ENCODE data around the gene ST3GAL3. TPM values are rescaled to one million over a fixed set of nuclear protein-coding genes. Genes with fewer than 3 reads are reported as not detected.

Gene ST3GAL3
- total RNA-seq, 4 donors from 2014 or later = 32.2 to 57.4 (median 38.3) TPM

- no peak for DNase-seq
- no peak for TF ChIP-seq POLR2A (IDR thresholded peaks at IDR 0.05)
- TF ChIP-seq CTCF (IDR thresholded peaks at IDR 0.05 in 4 of 5, conservative IDR thresholded peaks at IDR 0.05 in 1 of 5) = no peak
- H3K4me1 ChIP-seq = no peaks in the 10 kb centered on the region
- no peaks in the 10 kb centered on the region for H3K9me3 ChIP-seq
- no peak for ATAC-seq
- in situ Hi-C loops (cut with MboI; ENCODE audit: low sequenced_read_pairs in 4 of 4) (no loop called here), intact Hi-C loops (cut with DNase I; ENCODE audit: low total_unique reads) (no loop called here)
- H3K27ac ChIP-seq = no peak overlapping the region
- H3K27me3 ChIP-seq = no peaks in the 10 kb centered on the region
- peaks cover 0 to 20% of the 10 kb centered on the region in 2 donors for H3K36me3 ChIP-seq
- no peak overlapping the region for H3K4me3 ChIP-seq
These were observed 194.0 kb downstream of the ST3GAL3 start for GRCh38 chr1:43901196-43901961.

GRCh38 chr1:43902058-43902831, 194.9 kb downstream of the ST3GAL3 start:
- in situ Hi-C loops (cut with MboI; ENCODE audit: low sequenced_read_pairs in 4 of 4) = no loop called here
- Histone ChIP-seq H3K4me1 (no peaks in the 10 kb centered on the region), H3K36me3 (peaks cover 0 to 21% of the 10 kb centered on the region in 2 donors), H3K4me3 (no peak overlapping the region), H3K27ac (no peak overlapping the region), H3K9me3 (no peaks in the 10 kb centered on the region), H3K27me3 (no peaks in the 10 kb centered on the region)
- ATAC-seq (no peak), DNase-seq (no peak)
- intact Hi-C loops (cut with DNase I; ENCODE audit: low total_unique reads) = no loop called here
- no peak for TF ChIP-seq CTCF (IDR thresholded peaks at IDR 0.05 in 4 of 5, conservative IDR thresholded peaks at IDR 0.05 in 1 of 5)
- no peak for TF ChIP-seq POLR2A (IDR thresholded peaks at IDR 0.05)

- H3K9me3 ChIP-seq = no peaks in the 10 kb centered on the region
- H3K4me1 ChIP-seq = no peaks in the 10 kb centered on the region
- TF ChIP-seq CTCF (IDR thresholded peaks at IDR 0.05 in 4 of 5, conservative IDR thresholded peaks at IDR 0.05 in 1 of 5) = no peak
- no peak for DNase-seq
- H3K4me3 ChIP-seq = no peak overlapping the region
- in situ Hi-C loops (cut with MboI; ENCODE audit: low sequenced_read_pairs in 4 of 4) (no loop called here), intact Hi-C loops (cut with DNase I; ENCODE audit: low total_unique reads) (no loop called here)
- ATAC-seq = no peak
- no peaks in the 10 kb centered on the region for H3K27me3 ChIP-seq
- no peak overlapping the region for H3K27ac ChIP-seq
- H3K36me3 ChIP-seq = peaks cover 0 to 10% of the 10 kb centered on the region in 2 donors
These were observed 197.6 kb downstream of the ST3GAL3 start for GRCh38 chr1:43904660-43905551.

- in situ Hi-C loops (cut with MboI; ENCODE audit: low sequenced_read_pairs in 4 of 4) (no loop called here), intact Hi-C loops (cut with DNase I; ENCODE audit: low total_unique reads) (no loop called here)
- peaks cover 0 to 13% of the 10 kb centered on the region in 2 donors for H3K36me3 ChIP-seq
- H3K27ac ChIP-seq = no peak overlapping the region
- no peaks in the 10 kb centered on the region for H3K9me3 ChIP-seq
- TF ChIP-seq POLR2A (IDR thresholded peaks at IDR 0.05) (no peak), CTCF (IDR thresholded peaks at IDR 0.05 in 4 of 5, conservative IDR thresholded peaks at IDR 0.05 in 1 of 5) (no peak)
- H3K4me3 ChIP-seq = no peak overlapping the region
- DNase-seq (no peak), ATAC-seq (no peak)
- no peaks in the 10 kb centered on the region for H3K27me3 ChIP-seq
- H3K4me1 ChIP-seq = no peaks in the 10 kb centered on the region
These were observed 200.9 kb downstream of the ST3GAL3 start for GRCh38 chr1:43908226-43908625.
